ENCODE data around the gene ZFP69. TPM values are rescaled to one million over a fixed set of nuclear protein-coding genes. Genes with fewer than 3 reads are reported as not detected.
A peak's percentile ranks its signal among the peaks of the same experiment; 100 is the strongest.

The ZFP69 gene
- total and polyA plus RNA-seq, 4 donors = 0.96 to 1.9 (median 1.2) TPM

GRCh38 chr1:40532844-40533424, 55.8 kb downstream of the ZFP69 start:
- no peak for DNase-seq (ENCODE audit: low spot score)
- Histone ChIP-seq H3K4me1 (ENCODE audit: control insufficient read depth in 4 of 4, insufficient read depth in 4 of 4, low read length in 3 of 4) (peaks cover 1 to 26% (median 21%) of the 10 kb centered on the region in 4 donors), H3K9me3 (ENCODE audit: control insufficient read depth in 4 of 4, low read length in 3 of 4) (no peaks in the 10 kb centered on the region), H3K27ac (ENCODE audit: low read depth in 1 of 2, low read length in 2 of 2) (peak overlapping the region; percentile 22 to 95), H3K4me3 (ENCODE audit: low read depth in 1 of 3, low read length in 3 of 3) (peak overlapping the region in 2 of 3 donors; percentile 75 to 96), H3K9ac (ENCODE audit: low read depth in 1 of 2, low read length in 2 of 2) (peak overlapping the region; percentile 73 to 96), H3K36me3 (ENCODE audit: control insufficient read depth in 4 of 4, insufficient read depth in 3 of 4, low read depth in 1 of 4, low read length in 3 of 4) (peaks cover 0 to 4% (median 2%) of the 10 kb centered on the region in 4 donors), H3K27me3 (ENCODE audit: control insufficient read depth in 4 of 4, insufficient read depth in 4 of 4, low read length in 3 of 4) (no peaks in the 10 kb centered on the region)
- TF ChIP-seq, protein P1, sequence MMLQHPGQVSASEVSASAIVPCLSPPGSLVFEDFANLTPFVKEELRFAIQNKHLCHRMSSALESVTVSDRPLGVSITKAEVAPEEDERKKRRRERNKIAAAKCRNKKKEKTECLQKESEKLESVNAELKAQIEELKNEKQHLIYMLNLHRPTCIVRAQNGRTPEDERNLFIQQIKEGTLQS (IDR thresholded peaks at IDR 0.05) = no peak
- TF ChIP-seq MAX (IDR thresholded peaks at IDR 0.05) (no peak), SP1 (IDR thresholded peaks at IDR 0.05) (peak; percentile 13), EGR1 (IDR thresholded peaks at IDR 0.05; ENCODE audit: low read depth in 2 of 2) (no peak), YY1 (IDR thresholded peaks at IDR 0.05) (no peak), HNF4G (IDR thresholded peaks at IDR 0.05) (no peak), JUND (IDR thresholded peaks at IDR 0.05) (peak in 1 of 2 donors; percentile 36), FOXA1 (IDR thresholded peaks at IDR 0.05) (no peak), RXRA (IDR thresholded peaks at IDR 0.05) (no peak), RAD21 (IDR thresholded peaks at IDR 0.05) (peak; percentile 57 to 70), FOXA2 (IDR thresholded peaks at IDR 0.05) (no peak)
- TF ChIP-seq, protein P2, sequence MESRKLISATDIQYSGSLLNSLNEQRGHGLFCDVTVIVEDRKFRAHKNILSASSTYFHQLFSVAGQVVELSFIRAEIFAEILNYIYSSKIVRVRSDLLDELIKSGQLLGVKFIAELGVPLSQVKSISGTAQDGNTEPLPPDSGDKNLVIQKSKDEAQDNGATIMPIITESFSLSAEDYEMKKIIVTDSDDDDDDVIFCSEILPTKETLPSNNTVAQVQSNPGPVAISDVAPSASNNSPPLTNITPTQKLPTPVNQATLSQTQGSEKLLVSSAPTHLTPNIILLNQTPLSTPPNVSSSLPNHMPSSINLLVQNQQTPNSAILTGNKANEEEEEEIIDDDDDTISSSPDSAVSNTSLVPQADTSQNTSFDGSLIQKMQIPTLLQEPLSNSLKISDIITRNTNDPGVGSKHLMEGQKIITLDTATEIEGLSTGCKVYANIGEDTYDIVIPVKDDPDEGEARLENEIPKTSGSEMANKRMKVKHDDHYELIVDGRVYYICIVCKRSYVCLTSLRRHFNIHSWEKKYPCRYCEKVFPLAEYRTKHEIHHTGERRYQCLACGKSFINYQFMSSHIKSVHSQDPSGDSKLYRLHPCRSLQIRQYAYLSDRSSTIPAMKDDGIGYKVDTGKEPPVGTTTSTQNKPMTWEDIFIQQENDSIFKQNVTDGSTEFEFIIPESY (IDR thresholded peaks at IDR 0.05) = no peak
- TF ChIP-seq, protein P3, sequence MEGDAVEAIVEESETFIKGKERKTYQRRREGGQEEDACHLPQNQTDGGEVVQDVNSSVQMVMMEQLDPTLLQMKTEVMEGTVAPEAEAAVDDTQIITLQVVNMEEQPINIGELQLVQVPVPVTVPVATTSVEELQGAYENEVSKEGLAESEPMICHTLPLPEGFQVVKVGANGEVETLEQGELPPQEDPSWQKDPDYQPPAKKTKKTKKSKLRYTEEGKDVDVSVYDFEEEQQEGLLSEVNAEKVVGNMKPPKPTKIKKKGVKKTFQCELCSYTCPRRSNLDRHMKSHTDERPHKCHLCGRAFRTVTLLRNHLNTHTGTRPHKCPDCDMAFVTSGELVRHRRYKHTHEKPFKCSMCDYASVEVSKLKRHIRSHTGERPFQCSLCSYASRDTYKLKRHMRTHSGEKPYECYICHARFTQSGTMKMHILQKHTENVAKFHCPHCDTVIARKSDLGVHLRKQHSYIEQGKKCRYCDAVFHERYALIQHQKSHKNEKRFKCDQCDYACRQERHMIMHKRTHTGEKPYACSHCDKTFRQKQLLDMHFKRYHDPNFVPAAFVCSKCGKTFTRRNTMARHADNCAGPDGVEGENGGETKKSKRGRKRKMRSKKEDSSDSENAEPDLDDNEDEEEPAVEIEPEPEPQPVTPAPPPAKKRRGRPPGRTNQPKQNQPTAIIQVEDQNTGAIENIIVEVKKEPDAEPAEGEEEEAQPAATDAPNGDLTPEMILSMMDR (IDR thresholded peaks at IDR 0.05; ENCODE audit: low read depth, low read length, missing input control) = peak; percentile 54

- TF ChIP-seq RAD21 (IDR thresholded peaks at IDR 0.05) = no peak
- TF ChIP-seq RXRA (IDR thresholded peaks at IDR 0.05) = no peak
- TF ChIP-seq, protein P2 (IDR thresholded peaks at IDR 0.05) = no peak
- TF ChIP-seq EGR1 (IDR thresholded peaks at IDR 0.05; ENCODE audit: low read depth in 2 of 2) = no peak
- TF ChIP-seq FOXA1 (IDR thresholded peaks at IDR 0.05) = no peak
- TF ChIP-seq GABPA (IDR thresholded peaks at IDR 0.05 in 1 of 2, conservative IDR thresholded peaks at IDR 0.05 in 1 of 2) = no peak
- TF ChIP-seq NR2F2 (IDR thresholded peaks at IDR 0.05) = no peak
- no peak for TF ChIP-seq SP1 (IDR thresholded peaks at IDR 0.05)
- no peak for TF ChIP-seq TAF1 (conservative IDR thresholded peaks at IDR 0.05)
- Histone ChIP-seq H3K4me3 (ENCODE audit: low read depth in 1 of 3, low read length in 3 of 3) (no peak overlapping the region), H3K36me3 (ENCODE audit: control insufficient read depth in 4 of 4, insufficient read depth in 3 of 4, low read depth in 1 of 4, low read length in 3 of 4) (peaks cover 0 to 4% (median 2%) of the 10 kb centered on the region in 4 donors), H3K4me1 (ENCODE audit: control insufficient read depth in 4 of 4, insufficient read depth in 4 of 4, low read length in 3 of 4) (peaks cover 3 to 26% (median 21%) of the 10 kb centered on the region in 4 donors), H3K9me3 (ENCODE audit: control insufficient read depth in 4 of 4, low read length in 3 of 4) (no peaks in the 10 kb centered on the region), H3K27ac (ENCODE audit: low read depth in 1 of 2, low read length in 2 of 2) (peak overlapping the region in 1 of 2 donors; percentile 55), H3K27me3 (ENCODE audit: control insufficient read depth in 4 of 4, insufficient read depth in 4 of 4, low read length in 3 of 4) (no peaks in the 10 kb centered on the region), H3K9ac (ENCODE audit: low read depth in 1 of 2, low read length in 2 of 2) (no peak overlapping the region)
- DNase-seq (ENCODE audit: low spot score) = no peak
Measured at GRCh38 chr1:40534589-40534988, 57.5 kb downstream of the ZFP69 start.

Measured in liver (tissue), 9 donors.